HUES48 (cell line): ENCODE measurements around the gene CSDE1.
"Not testable (repeated sequence)": the region's sequence is repeated elsewhere in the genome, so short reads cannot be mapped to it uniquely, and the experiment has no call there.

Source experiments
- H3K27ac ChIP-seq: one replicate; pipeline ENCODE4 v1.7.0; 2013; ENCODE audit warnings: low read depth, low read length, inconsistent platforms
- H3K27me3 ChIP-seq: 2 replicates; pipeline ENCODE4 v1.6.1; 2013; ENCODE audit warnings: mild to moderate bottlenecking, low read length; ENCODE audit not compliant: control insufficient read depth, insufficient read depth
- H3K36me3 ChIP-seq: 2 replicates; pipeline ENCODE4 v1.6.1; 2013; ENCODE audit warnings: low read length; ENCODE audit not compliant: control insufficient read depth, insufficient read depth
- H3K4me1 ChIP-seq: 2 replicates; pipeline ENCODE4 v1.6.1; 2013; ENCODE audit warnings: mild to moderate bottlenecking, low read length; ENCODE audit not compliant: control insufficient read depth, insufficient read depth
- H3K4me3 ChIP-seq: 2 replicates; pipeline ENCODE4 v1.5.1; 2013; ENCODE audit warnings: mild to moderate bottlenecking, low read depth, low read length
- H3K9ac ChIP-seq: 2 replicates; pipeline ENCODE4 v1.6.1; 2013; ENCODE audit warnings: mild to moderate bottlenecking, low read depth, low read length, moderate library complexity
- H3K9me3 ChIP-seq: 2 replicates; pipeline ENCODE4 v1.6.1; 2013; ENCODE audit warnings: low read length; ENCODE audit not compliant: control insufficient read depth, insufficient read depth

CSDE1 gene

GRCh38 chr1:114757455-114758255, at the start of gene CSDE1:
Gene CSDE1, minus strand, starts transcription at chr1:114757984. Its CDS starts 18,094 bp downstream, at chr1:114739890.
- no peaks in the 10 kb centered on the region for H3K9me3 ChIP-seq
- peak within 1 kb of the TSS; percentile 100 for H3K9ac ChIP-seq
- peak within 1 kb of the TSS; percentile 100 for H3K4me3 ChIP-seq
- H3K4me1 ChIP-seq = peaks cover 42% of the 10 kb centered on the region
- H3K36me3 ChIP-seq = peaks cover 18% of the 10 kb centered on the region
- H3K27me3 ChIP-seq = no peaks in the 10 kb centered on the region
- H3K27ac ChIP-seq = peak within 1 kb of the TSS; percentile 100

GRCh38 chr1:114804449-114804848, 46.7 kb upstream of the CSDE1 start:
- H3K27ac ChIP-seq, H3K4me1 ChIP-seq, H3K9me3 ChIP-seq, H3K4me3 ChIP-seq, H3K36me3 ChIP-seq, H3K27me3 ChIP-seq, H3K9ac ChIP-seq: not testable (repeated sequence)

GRCh38 chr1:114803001-114803400, 45.2 kb upstream of the CSDE1 start:
- no peaks in the 10 kb centered on the region for H3K36me3 ChIP-seq
- no peaks in the 10 kb centered on the region for H3K4me1 ChIP-seq
- no peaks in the 10 kb centered on the region for H3K9me3 ChIP-seq
- H3K9ac ChIP-seq = no peak overlapping the region
- no peaks in the 10 kb centered on the region for H3K27me3 ChIP-seq
- H3K4me3 ChIP-seq = no peak overlapping the region
- no peak overlapping the region for H3K27ac ChIP-seq

- H3K9ac ChIP-seq = no peak overlapping the region
Observed at GRCh38 chr1:114794038-114794437, 36.3 kb upstream of the CSDE1 start.

GRCh38 chr1:114790581-114790980, 32.8 kb upstream of the CSDE1 start:
- H3K4me3 ChIP-seq, H3K36me3 ChIP-seq, H3K27me3 ChIP-seq, H3K9me3 ChIP-seq, H3K4me1 ChIP-seq, H3K9ac ChIP-seq, H3K27ac ChIP-seq: not testable (repeated sequence)

More at GRCh38 chr1:114794038-114794437, 36.3 kb upstream of the CSDE1 start:
- Histone ChIP-seq H3K27me3 (no peaks in the 10 kb centered on the region), H3K27ac (no peak overlapping the region), H3K36me3 (no peaks in the 10 kb centered on the region), H3K4me3 (no peak overlapping the region), H3K4me1 (no peaks in the 10 kb centered on the region), H3K9me3 (peaks cover 2% of the 10 kb centered on the region; the same call in 1 of the 2 replicates)

GRCh38 chr1:114786440-114786839, 28.7 kb upstream of the CSDE1 start:
- H3K9me3 ChIP-seq, H3K4me3 ChIP-seq, H3K9ac ChIP-seq, H3K4me1 ChIP-seq, H3K36me3 ChIP-seq, H3K27ac ChIP-seq: not testable (repeated sequence)
- peaks cover 14% of the 10 kb centered on the region for H3K27me3 ChIP-seq

- no peaks in the 10 kb centered on the region for H3K4me1 ChIP-seq
- no peak overlapping the region for H3K9ac ChIP-seq
- H3K27me3 ChIP-seq = peaks cover 16% of the 10 kb centered on the region
- H3K9me3 ChIP-seq = no peaks in the 10 kb centered on the region
- H3K36me3 ChIP-seq = peaks cover 17% of the 10 kb centered on the region
- no peak overlapping the region for H3K4me3 ChIP-seq
- H3K27ac ChIP-seq = no peak overlapping the region
Observed at GRCh38 chr1:114782476-114782875, 24.7 kb upstream of the CSDE1 start.

- peaks cover 33% of the 10 kb centered on the region for H3K36me3 ChIP-seq
- H3K9ac ChIP-seq = peak within 1 kb of the TSS; percentile 75
- no peaks in the 10 kb centered on the region for H3K4me1 ChIP-seq
- peaks cover 16% of the 10 kb centered on the region for H3K27me3 ChIP-seq
- peak within 1 kb of the TSS; percentile 82 for H3K4me3 ChIP-seq
- H3K9me3 ChIP-seq = no peaks in the 10 kb centered on the region
- H3K27ac ChIP-seq = peak within 1 kb of the TSS; percentile 93
Observed at GRCh38 chr1:114780344-114781226, 22.8 kb upstream of the CSDE1 start, which contains the start of gene SIKE1. Gene SIKE1, minus strand, starts transcription at chr1:114780685. Its CDS starts 78 bp downstream, at chr1:114780607.

GRCh38 chr1:114779722-114780121, 21.9 kb upstream of the CSDE1 start:
- peak overlapping the region; percentile 93 for H3K27ac ChIP-seq
- peaks cover 16% of the 10 kb centered on the region for H3K27me3 ChIP-seq
- H3K9ac ChIP-seq = peak overlapping the region; percentile 75
- peaks cover 41% of the 10 kb centered on the region for H3K36me3 ChIP-seq
- H3K9me3 ChIP-seq = no peaks in the 10 kb centered on the region
- H3K4me1 ChIP-seq = no peaks in the 10 kb centered on the region
- peak overlapping the region; percentile 82 for H3K4me3 ChIP-seq

- not testable (repeated sequence) for H3K4me3 ChIP-seq, H3K27ac ChIP-seq, H3K9me3 ChIP-seq, H3K9ac ChIP-seq, H3K27me3 ChIP-seq, H3K4me1 ChIP-seq
- H3K36me3 ChIP-seq = peaks cover 70% of the 10 kb centered on the region
Observed at GRCh38 chr1:114776726-114777125, 18.9 kb upstream of the CSDE1 start.

- Histone ChIP-seq H3K27me3 (no peaks in the 10 kb centered on the region), H3K36me3 (peaks cover 55% of the 10 kb centered on the region), H3K4me3 (no peak overlapping the region), H3K27ac (no peak overlapping the region), H3K9me3 (no peaks in the 10 kb centered on the region), H3K9ac (no peak overlapping the region), H3K4me1 (no peaks in the 10 kb centered on the region)
Observed at GRCh38 chr1:114771992-114772391, 14.2 kb upstream of the CSDE1 start.
